ENCODE measurements around the gene CAMKMT. TPM values are rescaled to one million over a fixed set of nuclear protein-coding genes. Genes with fewer than 3 reads are reported as not detected.
A peak's percentile ranks its signal among the peaks of the same experiment; 100 is the strongest.

CAMKMT gene
- total RNA-seq, 6 experiments from 2014 or later: 5.1 to 8.6 (median 7.0) TPM

GRCh38 chr2:44420725-44421124 lies 59.0 kb downstream of the CAMKMT start:
- Mint-ChIP-seq H3K4me1 (ENCODE audit: low read depth) (no peaks in the 10 kb centered on the region), H3K27me3 (ENCODE audit: insufficient read depth) (peaks cover 2% of the 10 kb centered on the region; the same call in 1 of the 2 replicates), H3K9me3 (no peaks in the 10 kb centered on the region), H3K36me3 (ENCODE audit: low read depth) (no peaks in the 10 kb centered on the region), H3K27ac (no peak overlapping the region), H3K4me3 (no peak overlapping the region)
- DNase-seq: no peak
- TF ChIP-seq, protein P1, sequence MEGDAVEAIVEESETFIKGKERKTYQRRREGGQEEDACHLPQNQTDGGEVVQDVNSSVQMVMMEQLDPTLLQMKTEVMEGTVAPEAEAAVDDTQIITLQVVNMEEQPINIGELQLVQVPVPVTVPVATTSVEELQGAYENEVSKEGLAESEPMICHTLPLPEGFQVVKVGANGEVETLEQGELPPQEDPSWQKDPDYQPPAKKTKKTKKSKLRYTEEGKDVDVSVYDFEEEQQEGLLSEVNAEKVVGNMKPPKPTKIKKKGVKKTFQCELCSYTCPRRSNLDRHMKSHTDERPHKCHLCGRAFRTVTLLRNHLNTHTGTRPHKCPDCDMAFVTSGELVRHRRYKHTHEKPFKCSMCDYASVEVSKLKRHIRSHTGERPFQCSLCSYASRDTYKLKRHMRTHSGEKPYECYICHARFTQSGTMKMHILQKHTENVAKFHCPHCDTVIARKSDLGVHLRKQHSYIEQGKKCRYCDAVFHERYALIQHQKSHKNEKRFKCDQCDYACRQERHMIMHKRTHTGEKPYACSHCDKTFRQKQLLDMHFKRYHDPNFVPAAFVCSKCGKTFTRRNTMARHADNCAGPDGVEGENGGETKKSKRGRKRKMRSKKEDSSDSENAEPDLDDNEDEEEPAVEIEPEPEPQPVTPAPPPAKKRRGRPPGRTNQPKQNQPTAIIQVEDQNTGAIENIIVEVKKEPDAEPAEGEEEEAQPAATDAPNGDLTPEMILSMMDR (IDR thresholded peaks at IDR 0.05): no peak

DNA sequence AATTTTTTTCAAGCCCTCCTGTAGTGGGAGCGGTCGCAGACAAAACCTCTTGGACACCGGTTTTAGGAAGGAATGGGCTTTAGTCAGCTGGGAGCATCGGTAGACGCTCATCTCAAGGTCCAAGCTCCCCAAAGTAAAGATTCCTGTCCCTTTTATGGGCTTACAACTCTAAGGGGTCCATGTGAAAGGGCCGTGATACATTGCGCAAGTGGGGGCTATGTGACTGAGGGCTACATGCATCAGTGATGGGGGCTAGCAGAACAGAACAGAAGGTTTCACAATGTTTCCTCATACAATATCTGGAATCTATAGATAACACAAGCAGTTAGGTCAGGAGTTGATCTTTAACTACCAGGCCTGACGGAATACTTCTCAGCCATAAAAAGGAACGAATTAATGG lies 62.5 kb downstream of the CAMKMT start:
- no peak overlapping the region for H3K4me3 Mint-ChIP-seq

DNA sequence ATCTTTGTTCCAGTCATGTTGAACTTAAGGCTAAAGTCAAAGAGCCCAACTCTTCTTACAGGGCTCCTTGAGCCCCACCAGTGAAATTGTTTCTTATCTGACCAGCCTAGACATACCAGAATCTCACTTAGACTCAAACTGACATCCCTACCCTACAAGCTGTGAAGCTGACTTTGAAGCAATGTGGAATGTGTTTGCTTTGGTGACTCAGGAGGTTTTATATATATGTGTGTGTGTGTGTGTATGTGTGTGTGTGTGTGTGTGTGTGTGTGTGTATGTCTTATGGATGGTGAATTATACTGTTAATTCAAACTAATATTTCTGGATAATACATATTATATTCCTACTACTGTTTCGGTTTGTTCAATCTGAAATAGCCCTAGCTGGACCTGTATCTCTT lies 67.3 kb downstream of the CAMKMT start:
- Mint-ChIP-seq H3K36me3 (ENCODE audit: low read depth) (no peaks in the 10 kb centered on the region), H3K4me1 (ENCODE audit: low read depth) (peaks cover 9% of the 10 kb centered on the region; the same call in 1 of the 2 replicates), H3K9me3 (no peaks in the 10 kb centered on the region), H3K27ac (no peak overlapping the region), H3K27me3 (ENCODE audit: insufficient read depth) (peaks cover under 1% of the 10 kb centered on the region; the same call in 1 of the 2 replicates), H3K4me3 (no peak overlapping the region)
- TF ChIP-seq, protein P1 (IDR thresholded peaks at IDR 0.05): no peak
- DNase-seq: peak; percentile 18

More for the DNA sequence above, 62.5 kb downstream of the CAMKMT start:
- Mint-ChIP-seq H3K9me3 (no peaks in the 10 kb centered on the region), H3K36me3 (ENCODE audit: low read depth) (no peaks in the 10 kb centered on the region), H3K27ac (no peak overlapping the region), H3K4me1 (ENCODE audit: low read depth) (no peaks in the 10 kb centered on the region), H3K27me3 (ENCODE audit: insufficient read depth) (peaks cover 2% of the 10 kb centered on the region; the same call in 1 of the 2 replicates)
- TF ChIP-seq, protein P1 (IDR thresholded peaks at IDR 0.05): no peak
- DNase-seq: no peak

DNA sequence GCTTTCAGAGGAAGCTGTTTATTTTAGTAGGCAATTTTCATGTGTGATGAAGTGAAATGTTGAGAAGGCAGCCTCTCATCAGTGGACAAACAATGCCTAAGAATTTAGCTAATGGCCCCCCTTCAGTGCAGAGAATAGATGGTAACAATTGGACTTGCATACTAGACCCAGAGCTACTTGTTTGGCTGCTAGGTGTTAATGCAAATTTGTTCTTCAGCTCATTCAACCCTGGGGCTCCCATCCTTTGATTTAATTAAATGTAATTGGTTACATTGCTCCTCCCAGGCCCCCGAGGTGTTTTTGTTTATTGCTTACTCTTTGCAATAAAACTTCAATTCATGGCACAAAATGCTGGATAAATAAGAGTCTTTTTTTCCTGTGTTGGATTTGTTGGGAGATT lies 68.6 kb downstream of the CAMKMT start:
- TF ChIP-seq, protein P1 (IDR thresholded peaks at IDR 0.05): no peak
- Mint-ChIP-seq H3K27me3 (ENCODE audit: insufficient read depth) (no peaks in the 10 kb centered on the region), H3K36me3 (ENCODE audit: low read depth) (no peaks in the 10 kb centered on the region), H3K9me3 (no peaks in the 10 kb centered on the region), H3K27ac (no peak overlapping the region), H3K4me1 (ENCODE audit: low read depth) (peaks cover 16% of the 10 kb centered on the region; the same call in 1 of the 2 replicates), H3K4me3 (no peak overlapping the region)
- no peak for DNase-seq

- H3K4me3 Mint-ChIP-seq: no peak overlapping the region
- H3K27me3 Mint-ChIP-seq (ENCODE audit: insufficient read depth): no peaks in the 10 kb centered on the region
- TF ChIP-seq, protein P1 (IDR thresholded peaks at IDR 0.05): no peak
Measured at GRCh38 chr2:44433895-44434294, 72.1 kb downstream of the CAMKMT start.

GRCh38 chr2:44441200-44441599 lies 79.5 kb downstream of the CAMKMT start:
- H3K4me3 Mint-ChIP-seq: no peak overlapping the region
- TF ChIP-seq, protein P1 (IDR thresholded peaks at IDR 0.05): no peak
- no peak for DNase-seq
- H3K9me3 Mint-ChIP-seq: no peaks in the 10 kb centered on the region
- no peak overlapping the region for H3K27ac Mint-ChIP-seq
- H3K27me3 Mint-ChIP-seq (ENCODE audit: insufficient read depth): no peaks in the 10 kb centered on the region
- peaks cover 9% of the 10 kb centered on the region for H3K4me1 Mint-ChIP-seq (ENCODE audit: low read depth)
- peaks cover 5% of the 10 kb centered on the region; the same call in 1 of the 2 replicates for H3K36me3 Mint-ChIP-seq (ENCODE audit: low read depth)

More at GRCh38 chr2:44433895-44434294, 72.1 kb downstream of the CAMKMT start:
- no peaks in the 10 kb centered on the region for H3K36me3 Mint-ChIP-seq (ENCODE audit: low read depth)
- DNase-seq: no peak
- H3K9me3 Mint-ChIP-seq: no peaks in the 10 kb centered on the region
- peaks cover 16% of the 10 kb centered on the region; the same call in 1 of the 2 replicates for H3K4me1 Mint-ChIP-seq (ENCODE audit: low read depth)
- no peak overlapping the region for H3K27ac Mint-ChIP-seq
